GM18520 (cell line): Measurements from ENCODE around the gene CITED2.
A peak's percentile ranks its signal among the peaks of the same experiment; 100 is the strongest.

Experiments used
- ATAC-seq: cut with Tn5 transposase; IDR thresholded peaks from one replicate; pipeline ENCODE4 v1.9.1; 2021; ENCODE audit not compliant: unreplicated experiment

Gene CITED2

DNA sequence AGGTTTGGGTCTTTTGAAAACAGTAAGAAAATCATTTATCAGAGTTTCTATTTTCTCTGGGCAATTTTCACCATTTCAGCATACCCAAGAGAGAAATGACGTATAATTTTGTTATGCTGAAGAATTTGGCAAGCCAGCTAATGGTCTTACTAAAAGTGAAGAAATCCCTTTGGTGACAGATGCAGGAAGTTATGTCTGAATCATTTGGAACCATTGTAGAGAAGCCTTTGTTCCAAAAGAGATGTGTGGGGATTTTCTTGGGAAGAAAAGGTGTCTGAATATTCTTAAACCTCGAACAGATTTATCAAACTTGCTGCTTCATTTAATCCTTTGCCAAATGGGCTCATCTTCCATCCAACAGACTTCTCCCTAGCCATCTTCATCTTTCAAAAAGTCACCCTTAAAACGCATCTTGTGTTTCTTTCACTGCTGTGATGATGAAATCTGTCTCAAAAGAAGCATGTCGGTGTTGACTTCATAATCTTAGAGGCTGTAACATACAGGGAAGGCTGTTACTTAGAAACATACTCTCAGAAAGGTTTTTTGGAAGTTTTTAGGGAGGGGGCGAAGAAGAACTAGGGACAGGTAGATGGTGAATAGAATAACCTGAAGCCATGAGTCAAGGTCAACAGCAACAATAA lies 39.5 kb downstream of the CITED2 start:
- no peak for ATAC-seq

DNA sequence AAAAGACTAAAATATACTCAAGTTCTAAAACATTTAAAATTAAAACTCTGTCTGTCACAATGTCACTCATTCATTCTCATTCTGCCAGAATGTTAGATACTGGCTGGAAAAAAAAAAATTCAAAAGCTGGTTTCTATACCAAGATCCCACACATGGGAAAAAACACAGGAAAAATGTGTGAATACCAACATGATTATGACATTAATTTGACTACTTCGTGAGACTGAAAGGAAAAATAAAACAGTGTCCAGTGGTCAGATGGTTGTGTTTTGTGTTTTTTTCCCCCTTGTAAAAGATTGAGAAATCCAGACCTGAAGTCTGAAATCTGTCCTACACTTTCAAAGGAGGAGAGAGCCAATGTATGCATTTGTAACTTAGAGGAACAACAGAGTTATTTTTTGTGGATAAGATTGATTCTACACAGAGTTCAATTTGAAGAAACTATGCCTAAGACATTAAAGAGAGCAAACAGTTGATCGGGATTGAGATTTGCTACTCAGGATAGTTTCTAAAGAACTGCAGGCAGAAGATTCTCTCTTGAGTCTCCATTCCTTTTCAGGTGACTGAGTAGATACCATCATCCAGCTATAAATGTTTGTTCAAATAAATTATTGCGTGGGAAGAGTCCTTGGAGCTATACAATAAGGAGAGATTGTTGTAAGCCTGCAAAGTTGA lies 43.5 kb downstream of the CITED2 start:
- no peak for ATAC-seq

DNA sequence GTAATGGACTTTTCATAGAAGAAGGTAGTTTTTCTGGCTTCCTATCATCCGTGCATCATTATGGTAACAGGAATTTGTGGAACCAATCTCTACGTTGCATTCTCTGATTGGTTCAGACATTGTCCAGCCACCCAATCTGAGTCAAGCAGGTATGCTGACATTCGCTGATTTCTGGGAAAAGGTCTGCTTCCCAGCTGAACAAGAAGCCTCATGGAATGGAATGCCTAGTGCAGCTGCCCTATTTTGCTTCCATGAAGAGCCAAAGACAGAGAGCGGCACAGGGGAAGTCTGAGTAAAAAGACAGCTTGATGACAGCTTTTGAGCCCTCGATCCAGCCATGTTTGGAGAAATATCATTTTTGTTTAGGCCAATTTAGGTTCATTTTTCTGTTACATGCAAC lies 44.1 kb downstream of the CITED2 start:
- ATAC-seq, result no peak

DNA sequence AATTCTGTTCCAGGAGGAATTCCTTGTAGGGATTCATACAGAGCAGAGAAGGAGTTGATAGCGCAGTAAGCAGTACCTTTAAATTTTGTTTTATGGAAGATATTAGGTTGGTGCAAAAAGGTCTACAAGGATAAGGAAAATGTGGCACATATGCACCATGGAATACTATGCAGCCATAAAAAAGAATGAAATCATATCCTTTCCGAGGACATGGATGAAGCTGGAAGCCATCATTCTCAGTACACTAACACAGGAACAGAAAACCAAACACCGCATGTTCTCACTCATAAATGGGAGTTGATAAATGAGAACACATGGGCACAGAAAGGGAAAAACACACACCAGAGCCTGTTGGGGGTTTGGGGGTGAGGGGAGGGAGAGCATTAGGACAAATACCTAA lies 45.2 kb downstream of the CITED2 start:
- no peak for ATAC-seq

DNA sequence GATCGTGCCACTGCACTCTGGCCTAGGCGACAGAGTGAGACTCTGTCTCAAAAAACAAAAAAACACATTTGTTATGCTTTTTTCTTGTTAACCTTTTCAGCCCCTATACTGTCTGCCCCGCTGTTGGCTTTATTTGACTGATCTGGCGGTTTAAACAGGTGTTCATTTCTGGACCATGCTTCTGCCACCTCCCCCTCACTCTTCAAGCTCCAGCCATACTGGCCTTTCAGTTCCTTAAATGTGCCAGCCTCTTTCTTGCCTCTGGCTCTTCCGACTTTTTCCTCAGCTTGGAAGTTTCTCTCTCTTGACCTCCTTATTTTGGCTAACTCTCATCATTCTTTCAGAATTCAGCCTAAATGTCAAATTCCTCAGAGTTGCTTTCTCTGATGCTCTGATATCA lies 47.4 kb downstream of the CITED2 start:
- no peak for ATAC-seq

DNA sequence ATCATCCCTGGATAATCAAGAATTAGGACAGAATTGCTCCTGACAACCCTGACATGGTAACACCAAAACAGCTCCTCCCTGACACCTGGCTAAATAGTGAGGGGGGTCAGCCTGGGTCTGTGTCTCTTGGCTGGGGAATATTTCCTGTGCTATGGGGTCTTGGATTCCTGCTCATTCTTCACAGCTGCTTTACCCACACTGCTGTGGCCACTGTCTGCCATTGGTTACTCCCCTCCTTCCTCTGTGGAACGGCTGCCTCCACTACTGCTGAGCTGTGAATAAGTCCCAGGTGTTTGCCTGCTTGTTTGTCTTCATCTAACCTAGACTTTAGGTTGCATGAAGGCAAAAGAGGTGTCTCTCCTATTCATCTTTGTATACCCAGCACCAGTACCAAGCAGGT lies 48.8 kb downstream of the CITED2 start:
- ATAC-seq, result no peak

DNA sequence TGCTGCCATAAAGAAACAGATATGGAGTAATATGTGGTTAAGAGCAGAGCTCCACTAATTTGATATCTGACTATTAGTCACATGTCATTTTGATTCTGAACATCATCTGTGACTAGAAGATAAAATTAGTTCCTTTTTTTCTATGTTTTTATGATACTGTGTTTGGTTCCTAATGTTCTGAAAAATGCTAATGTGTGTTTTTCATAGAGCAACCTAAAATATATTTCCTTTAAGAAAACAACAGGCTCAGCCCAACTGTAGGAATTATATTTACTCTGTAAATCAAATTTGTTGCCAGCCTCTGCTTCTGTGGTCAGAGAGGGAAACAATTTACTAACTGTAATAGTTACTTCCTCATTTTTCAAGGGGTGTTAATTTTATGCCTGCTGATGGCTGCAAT lies 49.3 kb downstream of the CITED2 start:
- peak; percentile 69 for ATAC-seq

DNA sequence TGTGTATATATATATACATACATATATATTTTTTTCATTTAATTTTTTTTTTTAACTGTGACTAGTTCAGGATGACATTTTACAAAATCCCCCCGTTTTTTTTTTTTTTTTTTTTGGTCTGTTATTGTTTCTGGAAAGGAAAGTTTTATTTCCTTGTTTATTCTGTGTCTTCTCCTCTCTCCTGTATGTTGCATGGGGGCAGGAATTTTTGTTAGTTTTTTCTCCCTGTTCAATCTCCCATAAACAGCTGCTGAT lies 50.2 kb downstream of the CITED2 start:
- no peak for ATAC-seq

DNA sequence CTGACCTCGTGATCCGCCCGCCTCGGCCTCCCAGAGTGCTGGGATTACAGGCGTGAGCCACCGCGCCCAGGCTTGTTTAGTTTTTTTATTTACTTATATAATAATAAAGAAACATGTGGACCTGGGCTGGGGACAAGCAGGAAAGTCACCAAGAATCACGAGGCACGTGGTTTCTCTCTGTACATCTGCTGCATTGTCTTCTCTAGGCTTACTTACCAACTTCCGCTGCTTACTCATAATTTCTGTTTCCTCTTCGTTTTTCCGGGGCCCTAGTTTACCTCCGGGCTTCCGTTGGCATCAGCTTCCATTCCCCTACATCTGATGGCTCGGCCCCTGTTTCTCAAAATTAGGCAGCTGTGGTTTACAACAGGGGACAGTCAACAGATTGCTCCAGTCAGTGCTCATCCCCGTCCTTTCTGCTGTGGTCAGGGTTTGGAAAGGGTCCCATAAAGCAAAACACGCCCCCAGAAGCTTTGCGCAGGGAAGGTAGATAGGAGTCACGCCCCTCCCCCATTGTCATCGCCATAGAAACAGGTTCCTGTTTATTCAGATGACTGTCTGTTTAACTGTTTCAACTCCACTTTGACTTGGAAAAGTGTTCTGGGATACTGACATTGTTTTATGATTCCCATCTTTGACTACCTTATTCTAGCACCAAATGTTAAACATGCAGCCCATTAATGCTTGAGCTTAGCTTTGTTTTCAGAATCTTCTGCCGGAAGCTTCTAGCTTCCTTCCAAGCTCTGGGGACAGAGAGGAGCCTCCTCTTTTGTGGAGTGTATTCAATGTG lies 50.7 kb downstream of the CITED2 start:
- ATAC-seq, result no peak
